HCT116 (cell line): ENCODE data around the gene UCP2. TPM values are rescaled to one million over a fixed set of nuclear protein-coding genes. Genes with fewer than 3 reads are reported as not detected.

Experiments
- ATAC-seq: fragments of 200-7000 bp; cut with Tn5 transposase; 2 replicates; pipeline ENCODE4 v1.9.1; 2020; ENCODE audit warnings: mild to moderate bottlenecking, moderate library complexity
- BruUV-seq: library from RNA; stranded (reverse); fragments of 400-500 nt; replicated peaks from 2 replicates; lab custom pipeline; 2021; lab: Mats Ljungman, UMichigan
- CTCF ChIA-PET: fragments of 300-600 bp; sonication (Branson Sonifier 250); formaldehyde crosslinking; loops from one replicate; lab custom pipeline; 2021; ENCODE audit warnings: antibody characterized with exemption; lab: Charles Lee
- POLR2A ChIA-PET: fragments of 300-600, 350-600 bp; sonication (Branson Sonifier 250); formaldehyde crosslinking; loops from one replicate; lab custom pipeline; 2021; ENCODE audit warnings: antibody characterized with exemption; lab: Charles Lee
- RAD21 ChIA-PET, 2 experiments: fragments of 300-600 bp; sonication (Branson Sonifier 250); formaldehyde crosslinking; loops; one replicate each; lab custom pipeline; 2023; ENCODE audit warnings: low total read pairs in 2 of 2; ENCODE audit not compliant: uncharacterized antibody in 2 of 2, unreplicated experiment in 2 of 2, low non-redundant PET in 1 of 2; lab: Charles Lee
- DNase-seq: peaks from one replicate; pipeline ENCODE4 v3.0.0-alpha.2; 2010; ENCODE audit warnings: low read depth, low spot score
- H2AFZ ChIP-seq: fragments of 200-600 bp; shearing (Covaris generic), sonication (generic); 2 replicates; pipeline ENCODE4 v1.6.1; 2017; ENCODE audit warnings: low read depth, mixed run types, mixed read lengths, antibody characterized with exemption, low read length; ENCODE audit not compliant: poor library complexity, severe bottlenecking
- H3K27ac ChIP-seq: 2 replicates; pipeline ENCODE4 v1.5.1; 2012; ENCODE audit warnings: low read depth, low read length
- H3K27me3 ChIP-seq: fragments of 200-600 bp; sonication (generic); 2 replicates; pipeline ENCODE4 v1.6.1; 2016; ENCODE audit warnings: mixed run types, low read length, mixed read lengths; ENCODE audit not compliant: insufficient read depth
- H3K36me3 ChIP-seq, 2 experiments: fragments of 200-500 bp in 1 of 2; fragments of 200-600 bp in 1 of 2; sonication (Bioruptor generic) in 1 of 2; sonication (generic) in 1 of 2; 2 replicates each; pipeline versions ENCODE4 v1.5.1 to v1.6.1; 2014 to 2016; ENCODE audit warnings: low read length in 2 of 2, inconsistent platforms in 1 of 2, mixed read lengths in 1 of 2, mixed run types in 1 of 2; ENCODE audit not compliant: insufficient read depth in 2 of 2, control insufficient read depth in 1 of 2
- H3K4me1 ChIP-seq, 2 experiments: fragments of 200-600 bp in 1 of 2; sonication (generic) in 1 of 2; 2 replicates each; pipeline versions ENCODE4 v1.5.1 to v1.6.1; 2012 to 2017; ENCODE audit warnings: low read length in 2 of 2, inconsistent platforms in 1 of 2, mild to moderate bottlenecking in 1 of 2, mixed read lengths in 1 of 2, mixed run types in 1 of 2, moderate library complexity in 1 of 2; ENCODE audit not compliant: insufficient read depth in 2 of 2, control insufficient read depth in 1 of 2
- H3K4me2 ChIP-seq: fragments of 200-600 bp; sonication (generic); 2 replicates; pipeline ENCODE4 v1.6.1; 2017; ENCODE audit warnings: mixed run types, low read length, mixed read lengths
- H3K4me3 ChIP-seq, 2 experiments: fragments of 200-600 bp in 1 of 2; sonication (generic) in 1 of 2; replicated peaks in 1 of 2; 2 replicates each; pipeline ENCODE4 v1.5.1; 2011 to 2016; ENCODE audit warnings: low read length in 2 of 2, control low read depth in 1 of 2, low read depth in 1 of 2, mild to moderate bottlenecking in 1 of 2, mixed read lengths in 1 of 2, mixed run types in 1 of 2
- H3K79me2 ChIP-seq: fragments of 200-600 bp; sonication (generic); 2 replicates; pipeline ENCODE4 v1.6.1; 2017; ENCODE audit warnings: mild to moderate bottlenecking, mixed run types, low read length, moderate library complexity, mixed read lengths; ENCODE audit not compliant: insufficient read depth
- H3K9ac ChIP-seq: fragments of 200-600 bp; sonication (generic); 2 replicates; pipeline ENCODE4 v1.6.1; 2016; ENCODE audit warnings: low read length, mixed read lengths
- H3K9me2 ChIP-seq: fragments of 200-600 bp; sonication (generic), shearing (Covaris generic); 2 replicates; pipeline ENCODE4 v1.6.1; 2017; ENCODE audit warnings: mixed run types, mild to moderate bottlenecking, moderate library complexity; ENCODE audit not compliant: insufficient read depth
- H3K9me3 ChIP-seq, 2 experiments: fragments of 200-500 bp in 1 of 2; fragments of 200-600 bp in 1 of 2; sonication (Bioruptor generic) in 1 of 2; sonication (generic) in 1 of 2; 2 replicates each; pipeline ENCODE4 v1.6.1; 2014 to 2017; ENCODE audit warnings: low read length in 2 of 2, mixed read lengths in 2 of 2, inconsistent platforms in 1 of 2, low read depth in 1 of 2, mild to moderate bottlenecking in 1 of 2, mixed run types in 1 of 2, moderate library complexity in 1 of 2; ENCODE audit not compliant: control insufficient read depth in 1 of 2, insufficient read depth in 1 of 2
- H4K20me1 ChIP-seq: fragments of 200-600 bp; sonication (generic), shearing (Covaris generic); 2 replicates; pipeline ENCODE4 v1.6.1; 2017; ENCODE audit warnings: mixed run types, mild to moderate bottlenecking, moderate library complexity; ENCODE audit not compliant: insufficient read depth
- ATF3 ChIP-seq: IDR thresholded peaks from 2 replicates; pipeline ENCODE4 v1.6.1; 2012
- CEBPB ChIP-seq: IDR thresholded peaks from 2 replicates; pipeline ENCODE4 v1.6.1; 2012; ENCODE audit warnings: low read depth
- EGR1 ChIP-seq: IDR thresholded peaks from 2 replicates; pipeline ENCODE4 v1.6.1; 2012; ENCODE audit warnings: low read depth
- ELF1 ChIP-seq: IDR thresholded peaks from 2 replicates; pipeline ENCODE4 v1.6.1; 2012; ENCODE audit warnings: low read depth, borderline replicate concordance
- EZH2 ChIP-seq: fragments of 200-600 bp; sonication (generic); IDR thresholded peaks from 2 replicates; pipeline ENCODE4 v1.6.1; 2017; ENCODE audit warnings: antibody characterized with exemption, mixed run types
- EZH2phosphoT487 ChIP-seq: fragments of 200-600 bp; IDR thresholded peaks from 2 replicates; pipeline ENCODE4 v1.6.1; 2018; ENCODE audit warnings: antibody characterized with exemption, borderline replicate concordance
- MAX ChIP-seq: IDR thresholded peaks from 2 replicates; pipeline ENCODE4 v1.6.1; 2012
- POLR2AphosphoS5 ChIP-seq: IDR thresholded peaks from 2 replicates; pipeline ENCODE4 v1.6.1; 2011; ENCODE audit warnings: mild to moderate bottlenecking, low read depth, low read length, moderate library complexity
- REST ChIP-seq: IDR thresholded peaks from 2 replicates; pipeline ENCODE4 v1.6.1; 2012; ENCODE audit warnings: low read depth
- SIN3A ChIP-seq: IDR thresholded peaks from 2 replicates; pipeline ENCODE4 v1.6.1; 2012; ENCODE audit warnings: low read depth
- SRF ChIP-seq: IDR thresholded peaks from 2 replicates; pipeline ENCODE4 v1.6.1; 2012; ENCODE audit warnings: low read depth
- ZNF274 ChIP-seq: fragments of 200-500 bp; sonication (Bioruptor generic); IDR thresholded peaks from 2 replicates; pipeline ENCODE4 v1.6.1; 2014; ENCODE audit warnings: mild to moderate bottlenecking, low read depth, low read length, inconsistent platforms
- intact Hi-C: fragments of 100-400 bp; cut with micrococcal nuclease; formaldehyde crosslinking; loops from 2 replicates; pipeline ENCODE4 v1.10.0; 2022
- total RNA-seq: library from RNA; stranded (reverse); gene quantifications from one replicate; pipeline ENCODE4 v1.2.1, GENCODE V29; 2021; ENCODE audit not compliant: unreplicated experiment

The UCP2 gene
- total RNA-seq, 1 experiment from 2014 or later, result 20.4 TPM

GRCh38 chr11:74006743-74007304 is 24.2 kb upstream of the UCP2 start:
- Histone ChIP-seq H4K20me1 (no peaks in the 10 kb centered on the region), H3K9me2 (no peaks in the 10 kb centered on the region), H3K9ac (no peak overlapping the region), H3K4me1 (no peaks in the 10 kb centered on the region), H3K79me2 (no peaks in the 10 kb centered on the region), H3K27me3 (no peaks in the 10 kb centered on the region), H3K4me3 (no peak overlapping the region), H3K36me3 (no peaks in the 10 kb centered on the region), H3K4me2 (no peak overlapping the region), H3K9me3 (no peaks in the 10 kb centered on the region), H3K27ac (no peak overlapping the region), H2AFZ (no peak overlapping the region)
- BruUV-seq, result no TSS peak
- CTCF ChIA-PET, result no interaction called here
- RAD21 ChIA-PET, result no interaction called here
- TF ChIP-seq SIN3A (no peak), REST (no peak), EZH2 (no peak), ZNF274 (no peak), MAX (no peak), ATF3 (no peak), POLR2AphosphoS5 (no peak), ELF1 (no peak), EZH2phosphoT487 (no peak), CEBPB (no peak), EGR1 (no peak), SRF (no peak)
- POLR2A ChIA-PET, result no interaction called here
- intact Hi-C loops, result no loop called here
- ATAC-seq, result no peak
- no peak for DNase-seq
